IMR-90 (cell line): ENCODE data around the gene MACROD1. TPM values are rescaled to one million over a fixed set of nuclear protein-coding genes. Genes with fewer than 3 reads are reported as not detected.

Experiments used
- ATAC-seq: fragments of 200-7000 bp; cut with Tn5 transposase; 2 replicates; pipeline ENCODE4 v1.9.1; 2020; ENCODE audit warnings: low read depth, mild to moderate bottlenecking, moderate library complexity
- BruUV-seq: library from RNA; stranded (reverse); fragments of 400-500 nt; replicated peaks from 2 replicates; lab custom pipeline; 2021; lab: Mats Ljungman, UMichigan
- CTCF ChIA-PET: fragments of 300-600 bp; formaldehyde crosslinking; extraction: SDS; loops from one replicate; lab custom pipeline; 2021; ENCODE audit warnings: antibody characterized with exemption; lab: Yijun Ruan, JAX
- POLR2A ChIA-PET: fragments of 300-600 bp; sonication (Branson Sonifier 250); formaldehyde crosslinking; loops from one replicate; lab custom pipeline; 2022; ENCODE audit warnings: antibody characterized with exemption; ENCODE audit not compliant: unreplicated experiment; lab: Charles Lee
- DNase-seq: peaks from one replicate; pipeline ENCODE4 v3.0.0; 2013
- H2AFZ ChIP-seq: replicated peaks from 2 replicates; pipeline ENCODE3; 2013; ENCODE audit warnings: low read length, mild to moderate bottlenecking; ENCODE audit not compliant: poor library complexity
- H2AK5ac ChIP-seq: 2 replicates; pipeline ENCODE4 v1.6.1; 2013; ENCODE audit warnings: low read depth, low read length, inconsistent platforms
- H2AK9ac ChIP-seq: replicated peaks from 2 replicates; pipeline ENCODE3; 2013; ENCODE audit warnings: mild to moderate bottlenecking, low read depth, low read length, moderate library complexity; ENCODE audit not compliant: poor library complexity
- H2BK120ac ChIP-seq: 2 replicates; pipeline ENCODE4 v1.6.1; 2013; ENCODE audit warnings: low read depth, low read length, inconsistent platforms
- H2BK15ac ChIP-seq: 3 replicates; pipeline ENCODE4 v1.6.1; 2013; ENCODE audit warnings: low read depth, low read length, inconsistent platforms
- H2BK20ac ChIP-seq: 2 replicates; pipeline ENCODE4 v1.6.1; 2013; ENCODE audit warnings: low read depth, mild to moderate bottlenecking, inconsistent platforms, low read length, moderate library complexity
- H2BK5ac ChIP-seq: 2 replicates; pipeline ENCODE4 v1.6.1; 2013; ENCODE audit warnings: mild to moderate bottlenecking, low read depth, low read length, inconsistent platforms; ENCODE audit not compliant: poor library complexity, severe bottlenecking
- H3K14ac ChIP-seq: replicated peaks from 2 replicates; pipeline ENCODE4 v1.6.1; 2013; ENCODE audit warnings: low read depth, low read length, inconsistent platforms
- H3K18ac ChIP-seq: 2 replicates; pipeline ENCODE4 v1.6.1; 2013; ENCODE audit warnings: low read depth, low read length, control low read depth
- H3K23ac ChIP-seq: 2 replicates; pipeline ENCODE4 v1.6.1; 2013; ENCODE audit warnings: low read depth, low read length, inconsistent platforms
- H3K27ac ChIP-seq: 2 replicates; pipeline ENCODE4 v1.5.1; 2013; ENCODE audit warnings: mild to moderate bottlenecking, control low read depth, low read length; ENCODE audit not compliant: insufficient read depth
- H3K27me3 ChIP-seq: 2 replicates; pipeline ENCODE4 v1.6.1; 2013; ENCODE audit warnings: low read length; ENCODE audit not compliant: control insufficient read depth, insufficient read depth
- H3K36me3 ChIP-seq: 2 replicates; pipeline ENCODE4 v1.6.1; 2013; ENCODE audit warnings: low read length, mixed read lengths; ENCODE audit not compliant: control insufficient read depth, insufficient read depth
- H3K4ac ChIP-seq: 2 replicates; pipeline ENCODE4 v1.6.1; 2013; ENCODE audit warnings: low read depth, low read length, inconsistent platforms
- H3K4me1 ChIP-seq: 2 replicates; pipeline ENCODE4 v1.6.1; 2013; ENCODE audit warnings: low read length, mixed read lengths; ENCODE audit not compliant: control insufficient read depth, insufficient read depth
- H3K4me2 ChIP-seq: 2 replicates; pipeline ENCODE4 v1.6.1; 2013; ENCODE audit warnings: low read depth, mild to moderate bottlenecking, control low read depth, low read length, moderate library complexity
- H3K4me3 ChIP-seq: 2 replicates; pipeline ENCODE4 v1.5.1; 2013; ENCODE audit warnings: low read depth, mild to moderate bottlenecking, control low read depth, low read length, moderate library complexity; ENCODE audit not compliant: insufficient read depth
- H3K56ac ChIP-seq: 2 replicates; pipeline ENCODE4 v1.6.1; 2013; ENCODE audit warnings: low read length, inconsistent platforms; ENCODE audit not compliant: insufficient read depth; ENCODE audit errors: extremely low read depth
- H3K79me1 ChIP-seq, 2 experiments: 2 replicates each; pipeline ENCODE4 v1.6.1; 2013; ENCODE audit warnings: low read length in 2 of 2, inconsistent platforms in 1 of 2, low read depth in 1 of 2
- H3K9ac ChIP-seq: 2 replicates; pipeline ENCODE4 v1.6.1; 2013; ENCODE audit warnings: low read depth, low read length, control low read depth
- H3K9me1 ChIP-seq: 2 replicates; pipeline ENCODE4 v1.6.1; 2013; ENCODE audit warnings: low read length, inconsistent platforms; ENCODE audit not compliant: insufficient read depth
- H3K9me3 ChIP-seq: 2 replicates; pipeline ENCODE4 v1.6.1; 2013; ENCODE audit warnings: low read length; ENCODE audit not compliant: control insufficient read depth, insufficient read depth
- H4K20me1 ChIP-seq: 2 replicates; pipeline ENCODE4 v1.6.1; 2013; ENCODE audit warnings: low read length, inconsistent platforms; ENCODE audit not compliant: insufficient read depth
- H4K5ac ChIP-seq: 2 replicates; pipeline ENCODE4 v1.6.1; 2013; ENCODE audit warnings: mild to moderate bottlenecking, low read depth, low read length, control low read depth
- H4K8ac ChIP-seq, 2 experiments: 2 replicates each; pipeline ENCODE4 v1.6.1; 2013; ENCODE audit warnings: low read depth in 2 of 2, low read length in 2 of 2, control low read depth in 1 of 2, inconsistent platforms in 1 of 2
- H4K91ac ChIP-seq: 2 replicates; pipeline ENCODE4 v1.6.1; 2013; ENCODE audit warnings: low read depth, low read length, inconsistent platforms; ENCODE audit not compliant: insufficient read depth
- NFE2L2 ChIP-seq: fragments of 150-350 bp; IDR thresholded peaks from 2 replicates; pipeline ENCODE4 v1.6.1; 2016; ENCODE audit warnings: low read depth, mild to moderate bottlenecking, low read length
- WGBS, 2 experiments: methylation state at CpG; one replicate each; pipeline versions ENCODE4 v1.1.5 to v1.1.7; 2013; ENCODE audit warnings: missing lambda C conversion rate in 2 of 2; ENCODE audit not compliant: insufficient read length in 1 of 2; ENCODE audit errors: extremely low coverage in 2 of 2; 5-methylcytosine and 5-hydroxymethylcytosine counted together
- dilution Hi-C: fragments of 300-500 bp; cut with HindIII; formaldehyde crosslinking; loops from one replicate; pipeline ENCODE4 v1.14.3; 2018; ENCODE audit warnings: low sequenced_read_pairs; ENCODE audit not compliant: unreplicated experiment
- in situ Hi-C: fragments of 300-500 bp; cut with MboI; formaldehyde crosslinking; loops from 3 replicates; pipeline ENCODE4 v1.14.3; 2019; ENCODE audit warnings: low sequenced_read_pairs, inconsistent platforms, mixed read lengths
- intact Hi-C: fragments of 100-400 bp; cut with micrococcal nuclease; formaldehyde crosslinking; loops from 2 replicates; pipeline ENCODE4 v1.10.0; 2022
- polyA plus RNA-seq, 3 experiments: library from polyadenylated mRNA; depleted of rRNA; stranded (reverse); fragments of >200 nt; gene quantifications; 2 replicates each; pipeline ENCODE4 v1.2.3, GENCODE V29; 2012; ENCODE audit warnings: low replicate concordance in 1 of 3
- total RNA-seq: library from RNA; depleted of rRNA; stranded (reverse); fragments of >200 nt; gene quantifications from 2 replicates; pipeline ENCODE4 v1.2.3, GENCODE V29; 2012

Gene MACROD1
- total and polyA plus RNA-seq, 2 of the 4 experiments (the other 2 are of a cell fraction) = 2.5 to 9.3 TPM

DNA sequence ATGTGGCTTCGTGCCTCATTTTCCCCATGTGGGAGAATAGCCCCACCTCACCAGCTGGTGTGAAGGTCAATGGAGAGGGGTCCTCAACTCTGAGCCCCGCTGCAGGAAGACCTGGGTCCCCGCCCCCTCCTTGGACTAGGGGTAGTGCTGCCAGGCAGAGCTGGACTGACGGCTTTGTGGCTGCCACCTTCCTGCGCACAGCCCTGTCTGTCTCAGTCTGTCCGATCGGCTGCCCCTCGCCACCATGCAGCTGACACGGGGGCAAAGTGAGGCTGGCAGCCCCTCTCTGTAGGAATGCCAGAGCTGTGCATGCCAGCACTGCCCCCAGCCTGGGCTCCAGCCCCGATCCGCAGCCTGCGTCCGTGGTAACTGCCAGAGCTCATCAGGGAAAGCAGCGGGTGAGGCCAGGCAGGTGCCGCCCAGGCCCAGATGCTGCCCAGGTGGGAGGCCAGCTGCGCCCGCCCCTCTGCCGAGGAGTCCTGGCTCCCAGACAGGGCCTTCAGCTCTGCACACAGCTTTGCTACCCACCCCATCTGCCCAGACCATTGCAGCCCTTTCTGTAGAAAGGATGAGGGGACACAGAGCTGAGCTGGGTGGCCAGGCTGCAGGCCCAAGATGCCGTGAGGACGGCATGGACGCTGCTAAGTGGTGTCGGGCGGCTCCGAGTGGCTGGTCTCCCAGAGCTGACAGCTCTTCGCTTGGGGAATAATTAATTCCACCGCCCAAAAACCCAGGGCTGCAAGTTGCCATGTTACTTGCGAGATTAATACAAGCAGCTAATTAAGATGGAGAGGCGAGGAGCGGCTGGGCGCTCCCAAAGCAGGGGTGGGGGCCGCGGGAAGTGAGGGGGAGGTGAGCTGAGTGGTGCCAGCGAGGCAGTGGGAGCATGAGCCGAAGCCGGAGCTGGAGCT lies 149.7 kb downstream of the MACROD1 start:
- dilution Hi-C loops = no loop called here
- Histone ChIP-seq H4K8ac (no peak overlapping the region), H2BK120ac (no peak overlapping the region), H3K4me3 (no peak overlapping the region), H3K9me3 (no peaks in the 10 kb centered on the region), H3K9ac (no peak overlapping the region), H2BK15ac (no peak overlapping the region), H3K27me3 (peaks cover 9% of the 10 kb centered on the region), H3K18ac (no peak overlapping the region), H4K5ac (no peak overlapping the region), H3K4ac (no peak overlapping the region), H3K9me1 (no peaks in the 10 kb centered on the region), H3K14ac (no peak overlapping the region), H3K23ac (no peak overlapping the region), H3K56ac (no peak overlapping the region), H3K36me3 (no peaks in the 10 kb centered on the region), H4K20me1 (0 out of 2 replicates have a peak, but pooled peaks cover 8% of the 10 kb centered on the region), H3K4me1 (no peaks in the 10 kb centered on the region), H3K79me1 (no peaks in the 10 kb centered on the region), H2AFZ (no peak overlapping the region), H2BK20ac (no peak overlapping the region), H2BK5ac (no peak overlapping the region), H4K91ac (no peak overlapping the region), H2AK9ac (no peak overlapping the region), H2AK5ac (no peak overlapping the region), H3K4me2 (no peak overlapping the region), H3K27ac (no peak overlapping the region)
- BruUV-seq = no TSS peak
- intact Hi-C loops = no loop called here
- TF ChIP-seq NFE2L2 = no peak
- ChIA-PET POLR2A (no interaction called here), CTCF (interaction anchor here (1.0 kb wide), 1 partner anchor 107 kb away, joined by 3 read pairs; no protein-coding TSS in a partner anchor)
- ATAC-seq (no peak), DNase-seq (no peak)
- 72% methylated on average over 10 of the region's 35 CpGs; no CpG with 5 or more reads in 1 of the 2 experiments for WGBS, 2 experiments
- in situ Hi-C loops = no loop called here
